ENCODE measurements around the gene FOXC1. TPM values are rescaled to one million over a fixed set of nuclear protein-coding genes. Genes with fewer than 3 reads are reported as not detected.

FOXC1 gene
- total and polyA plus RNA-seq, 2 of the 13 experiments (the other 11 are each of a cell fraction or from before 2014, with no cell fraction given), result 0.44 to 0.55 TPM

GRCh38 chr6:1626481-1626880 lies 16.8 kb downstream of the FOXC1 start (continued):
- TF ChIP-seq REST (IDR thresholded peaks at IDR 0.05; ENCODE audit: borderline replicate concordance in 1 of 2, low read depth in 1 of 2, low read length in 2 of 2) (no peak), TAF15 (IDR thresholded peaks at IDR 0.05; ENCODE audit: low read depth, low read length, poor library complexity, severe bottlenecking) (no peak), KMT2A (CRISPR knock-in tag; IDR thresholded peaks at IDR 0.05) (no peak), KAT7 (CRISPR knock-in tag; IDR thresholded peaks at IDR 0.05; ENCODE audit: borderline replicate concordance) (no peak), DPF2 (CRISPR knock-in tag; IDR thresholded peaks at IDR 0.05; ENCODE audit: borderline replicate concordance, low read depth) (no peak), ZNF496 (CRISPR knock-in tag; IDR thresholded peaks at IDR 0.05; ENCODE audit: insufficient replicate concordance) (no peak), CCAR2 (optimal IDR thresholded peaks at IDR 0.05; ENCODE audit: low read depth, low read length) (no peak)

DNA sequence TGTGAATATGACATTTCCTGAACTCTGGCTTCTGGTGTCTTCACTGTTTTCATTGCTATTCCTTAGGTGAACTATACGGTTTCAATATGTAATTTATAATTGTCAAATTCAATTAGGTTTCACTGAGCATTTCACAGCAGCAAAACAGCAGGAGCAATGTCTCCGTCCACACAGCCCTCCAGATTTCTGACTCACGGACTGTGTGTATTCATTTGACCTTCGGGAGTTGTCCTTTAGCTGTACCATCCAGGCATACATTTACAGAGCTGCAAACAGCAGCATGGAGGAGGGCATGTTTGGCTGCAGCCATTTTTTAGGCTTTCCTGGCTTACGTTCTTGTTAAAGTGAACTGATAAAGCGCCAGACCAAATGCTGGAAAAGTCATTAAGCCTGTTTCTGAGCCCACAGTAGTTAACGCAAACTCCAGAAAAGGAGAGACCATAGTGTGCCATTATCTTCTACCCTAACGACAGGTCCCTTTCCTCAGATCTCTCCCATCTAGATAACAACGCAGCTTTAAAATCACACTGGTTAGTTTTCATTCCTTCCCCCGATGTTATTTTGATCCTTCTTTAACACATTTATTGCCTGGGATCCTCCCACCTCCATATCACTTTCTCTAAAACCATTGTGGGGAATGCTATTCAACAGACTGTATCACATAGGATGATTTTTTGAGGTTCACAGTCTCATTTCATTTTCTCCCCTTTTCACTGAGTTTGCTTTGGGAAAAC lies 18.3 kb downstream of the FOXC1 start:
- WGBS (ENCODE audit: low lambda C conversion rate), result 95% methylated on average over 10 of the region's 10 CpGs
- no peak for TF ChIP-seq ZNF33B (CRISPR knock-in tag; IDR thresholded peaks at IDR 0.05)
- TF ChIP-seq ZNF747 (CRISPR knock-in tag; IDR thresholded peaks at IDR 0.05; ENCODE audit: borderline replicate concordance), result no peak
- no peak for TF ChIP-seq ZNF800 (CRISPR knock-in tag; IDR thresholded peaks at IDR 0.05)
- TF ChIP-seq MLLT10 (CRISPR knock-in tag; IDR thresholded peaks at IDR 0.05), result no peak
- TF ChIP-seq, protein P1, sequence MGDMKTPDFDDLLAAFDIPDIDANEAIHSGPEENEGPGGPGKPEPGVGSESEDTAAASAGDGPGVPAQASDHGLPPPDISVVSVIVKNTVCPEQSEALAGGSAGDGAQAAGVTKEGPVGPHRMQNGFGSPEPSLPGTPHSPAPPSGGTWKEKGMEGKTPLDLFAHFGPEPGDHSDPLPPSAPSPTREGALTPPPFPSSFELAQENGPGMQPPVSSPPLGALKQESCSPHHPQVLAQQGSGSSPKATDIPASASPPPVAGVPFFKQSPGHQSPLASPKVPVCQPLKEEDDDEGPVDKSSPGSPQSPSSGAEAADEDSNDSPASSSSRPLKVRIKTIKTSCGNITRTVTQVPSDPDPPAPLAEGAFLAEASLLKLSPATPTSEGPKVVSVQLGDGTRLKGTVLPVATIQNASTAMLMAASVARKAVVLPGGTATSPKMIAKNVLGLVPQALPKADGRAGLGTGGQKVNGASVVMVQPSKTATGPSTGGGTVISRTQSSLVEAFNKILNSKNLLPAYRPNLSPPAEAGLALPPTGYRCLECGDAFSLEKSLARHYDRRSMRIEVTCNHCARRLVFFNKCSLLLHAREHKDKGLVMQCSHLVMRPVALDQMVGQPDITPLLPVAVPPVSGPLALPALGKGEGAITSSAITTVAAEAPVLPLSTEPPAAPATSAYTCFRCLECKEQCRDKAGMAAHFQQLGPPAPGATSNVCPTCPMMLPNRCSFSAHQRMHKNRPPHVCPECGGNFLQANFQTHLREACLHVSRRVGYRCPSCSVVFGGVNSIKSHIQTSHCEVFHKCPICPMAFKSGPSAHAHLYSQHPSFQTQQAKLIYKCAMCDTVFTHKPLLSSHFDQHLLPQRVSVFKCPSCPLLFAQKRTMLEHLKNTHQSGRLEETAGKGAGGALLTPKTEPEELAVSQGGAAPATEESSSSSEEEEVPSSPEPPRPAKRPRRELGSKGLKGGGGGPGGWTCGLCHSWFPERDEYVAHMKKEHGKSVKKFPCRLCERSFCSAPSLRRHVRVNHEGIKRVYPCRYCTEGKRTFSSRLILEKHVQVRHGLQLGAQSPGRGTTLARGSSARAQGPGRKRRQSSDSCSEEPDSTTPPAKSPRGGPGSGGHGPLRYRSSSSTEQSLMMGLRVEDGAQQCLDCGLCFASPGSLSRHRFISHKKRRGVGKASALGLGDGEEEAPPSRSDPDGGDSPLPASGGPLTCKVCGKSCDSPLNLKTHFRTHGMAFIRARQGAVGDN (CRISPR knock-in tag; IDR thresholded peaks at IDR 0.05), result no peak

More for the DNA sequence above, 18.3 kb downstream of the FOXC1 start:
- CTCF ChIA-PET (ENCODE audit: low intra/inter-chr PET ratio, low total read pairs), result no interaction called here
- in situ Hi-C loops (cut with HindIII; ENCODE audit: extremely low pct_ligation_motif_present, low pct_unique_long_range_greater_than_20kb), result no loop called here
- POLR2A ChIA-PET, result no interaction called here
- H3K27me3 ChIP-seq (ENCODE audit: control insufficient read depth in 1 of 2, insufficient read depth in 2 of 2, low read length in 2 of 2), result no peaks in the 10 kb centered on the region
- no peaks in the 10 kb centered on the region for H4K20me1 ChIP-seq (ENCODE audit: insufficient read depth, low read length)
- FAIRE-seq, result no peak
- DNase-seq (ENCODE audit: low spot score), result no peak
- H3K9me3 ChIP-seq (ENCODE audit: low read length), result no peaks in the 10 kb centered on the region
- intact Hi-C loops (cut with micrococcal nuclease; ENCODE audit: unreplicated experiment), result no loop called here
- TSS peak; percentile 23 for BruUV-seq (replicated peaks)
- no peak overlapping the region for H3K4me3 ChIP-seq (replicated peaks in 1 of 3; ENCODE audit: insufficient read depth in 1 of 3, low read depth in 2 of 3, low read length in 3 of 3)
- H3K27ac ChIP-seq (ENCODE audit: extremely low read length, insufficient read depth, low read length), result no peak overlapping the region
- ATAC-seq, result no peak
- no peaks in the 10 kb centered on the region for H3K79me2 ChIP-seq (ENCODE audit: insufficient read depth, low read length)
- no peaks in the 10 kb centered on the region for H3K4me1 ChIP-seq (ENCODE audit: insufficient read depth, low read length)
- no peak overlapping the region for H3K4me2 ChIP-seq (ENCODE audit: low read depth, low read length)
- no peak overlapping the region for H3K9ac ChIP-seq (ENCODE audit: insufficient read depth, low read depth, low read length)
- no peak overlapping the region for H2AFZ ChIP-seq (ENCODE audit: low read length)
- H3K36me3 ChIP-seq (replicated peaks in 1 of 2; ENCODE audit: control insufficient read depth in 1 of 2, insufficient read depth in 2 of 2, low read length in 2 of 2), result peaks cover 1 to 17% of the 10 kb centered on the region in 2 experiments; a peak in 4 of 5 replicates

Measured in HepG2 (cell line).